MG63 (cell line): Measurements from ENCODE around the gene APPL2. TPM values are rescaled to one million over a fixed set of nuclear protein-coding genes. Genes with fewer than 3 reads are reported as not detected.
"Not testable (repeated sequence)": the region's sequence is repeated elsewhere in the genome, so short reads cannot be mapped to it uniquely, and the experiment has no call there.

ENCODE experiments used
- DNase-seq: peaks from one replicate; pipeline ENCODE4 v3.0.0-alpha.2; 2020
- H3K27me3 ChIP-seq: fragments of 250-450 bp; sonication (Bioruptor Pico); 2 replicates; pipeline ENCODE4 v1.5.1; 2020; ENCODE audit warnings: mild to moderate bottlenecking, moderate library complexity
- H3K36me3 ChIP-seq: fragments of 250-450 bp; sonication (Bioruptor Pico); 2 replicates; pipeline ENCODE4 v1.5.1; 2020; ENCODE audit warnings: mild to moderate bottlenecking, moderate library complexity
- H3K4me3 ChIP-seq: fragments of 250-450 bp; sonication (Bioruptor Pico); 2 replicates; pipeline ENCODE4 v1.5.1; 2020; ENCODE audit warnings: mild to moderate bottlenecking, moderate library complexity
- H3K9me3 ChIP-seq: fragments of 250-450 bp; sonication (Bioruptor Pico); 2 replicates; pipeline ENCODE4 v1.5.1; 2020; ENCODE audit warnings: mild to moderate bottlenecking, moderate library complexity
- total RNA-seq: library from RNA; depleted of rRNA; stranded (reverse); fragments of >200 nt; shearing (Covaris generic); gene quantifications from 2 replicates; pipeline ENCODE4 v1.2.3, GENCODE V29; 2014; ENCODE audit warnings: low replicate concordance

Gene APPL2
- total RNA-seq, 1 experiment from 2014 or later = 30.1 TPM

GRCh38 chr12:105190530-105190929, 45.4 kb downstream of the APPL2 start:
- Histone ChIP-seq H3K27me3 (no peaks in the 10 kb centered on the region), H3K36me3 (peaks cover 67% of the 10 kb centered on the region), H3K4me3 (no peak overlapping the region), H3K9me3 (peaks cover 2% of the 10 kb centered on the region; the same call in 1 of the 2 replicates)
- no peak for DNase-seq

- no peak for DNase-seq
- no peaks in the 10 kb centered on the region for H3K27me3 ChIP-seq
- H3K36me3 ChIP-seq = peaks cover 69% of the 10 kb centered on the region
- H3K4me3 ChIP-seq = no peak overlapping the region
- H3K9me3 ChIP-seq = peaks cover 2% of the 10 kb centered on the region; the same call in 1 of the 2 replicates
These were observed 46.7 kb downstream of the APPL2 start for GRCh38 chr12:105189293-105189692.

- H3K27me3 ChIP-seq, H3K4me3 ChIP-seq, DNase-seq: not testable (repeated sequence)
- H3K9me3 ChIP-seq = peaks cover 15% of the 10 kb centered on the region
- peaks cover 64% of the 10 kb centered on the region for H3K36me3 ChIP-seq
These were observed 52.0 kb downstream of the APPL2 start for GRCh38 chr12:105183976-105184375.

GRCh38 chr12:105183406-105183805, 52.6 kb downstream of the APPL2 start:
- not testable (repeated sequence) for H3K27me3 ChIP-seq, DNase-seq, H3K4me3 ChIP-seq
- Histone ChIP-seq H3K36me3 (peaks cover 60% of the 10 kb centered on the region), H3K9me3 (peaks cover 15% of the 10 kb centered on the region)

DNA sequence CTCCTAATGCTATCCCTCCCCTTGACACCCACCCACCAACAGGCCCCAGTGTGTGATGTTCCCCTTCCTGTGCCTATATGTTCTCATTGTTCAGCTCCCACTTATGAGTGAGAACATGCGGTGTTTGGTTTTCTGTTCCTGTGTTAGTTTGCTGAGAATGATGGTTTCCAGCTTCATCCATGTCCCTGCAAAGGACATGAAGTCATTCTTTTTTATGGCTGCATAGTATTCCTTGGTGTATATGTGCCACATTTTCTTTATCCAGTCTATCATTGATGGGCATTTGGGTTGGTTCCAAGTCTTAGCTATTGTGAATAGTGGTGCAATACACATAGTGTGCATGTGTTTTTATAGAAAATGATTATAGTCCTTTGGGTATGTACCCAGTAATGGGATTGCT, 56.9 kb downstream of the APPL2 start:
- H3K27me3 ChIP-seq, DNase-seq, H3K4me3 ChIP-seq: not testable (repeated sequence)
- Histone ChIP-seq H3K9me3 (peaks cover 13% of the 10 kb centered on the region), H3K36me3 (peaks cover 40% of the 10 kb centered on the region)

DNA sequence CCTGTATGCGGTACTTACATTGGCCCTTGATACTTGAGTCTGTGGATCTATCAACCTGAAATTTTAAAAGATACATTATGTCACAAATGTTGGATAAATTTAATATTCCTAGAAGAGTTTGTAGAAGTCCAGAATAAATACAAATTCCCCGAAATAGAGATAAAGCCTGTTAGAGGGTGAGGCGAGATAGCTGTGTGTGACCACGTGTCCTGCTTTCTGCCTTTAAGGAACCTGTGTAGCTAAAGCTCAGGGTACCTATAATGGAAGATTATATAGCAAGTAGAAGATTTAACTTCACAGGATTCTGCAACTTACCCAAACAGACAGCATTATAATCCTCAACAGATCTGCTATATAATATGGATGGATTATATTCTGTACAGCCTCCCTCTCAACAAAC, 58.8 kb downstream of the APPL2 start:
- no peaks in the 10 kb centered on the region for H3K27me3 ChIP-seq
- H3K9me3 ChIP-seq = peaks cover 7% of the 10 kb centered on the region; the same call in 1 of the 2 replicates
- DNase-seq = no peak
- H3K36me3 ChIP-seq = peaks cover 33% of the 10 kb centered on the region
- no peak overlapping the region for H3K4me3 ChIP-seq

DNA sequence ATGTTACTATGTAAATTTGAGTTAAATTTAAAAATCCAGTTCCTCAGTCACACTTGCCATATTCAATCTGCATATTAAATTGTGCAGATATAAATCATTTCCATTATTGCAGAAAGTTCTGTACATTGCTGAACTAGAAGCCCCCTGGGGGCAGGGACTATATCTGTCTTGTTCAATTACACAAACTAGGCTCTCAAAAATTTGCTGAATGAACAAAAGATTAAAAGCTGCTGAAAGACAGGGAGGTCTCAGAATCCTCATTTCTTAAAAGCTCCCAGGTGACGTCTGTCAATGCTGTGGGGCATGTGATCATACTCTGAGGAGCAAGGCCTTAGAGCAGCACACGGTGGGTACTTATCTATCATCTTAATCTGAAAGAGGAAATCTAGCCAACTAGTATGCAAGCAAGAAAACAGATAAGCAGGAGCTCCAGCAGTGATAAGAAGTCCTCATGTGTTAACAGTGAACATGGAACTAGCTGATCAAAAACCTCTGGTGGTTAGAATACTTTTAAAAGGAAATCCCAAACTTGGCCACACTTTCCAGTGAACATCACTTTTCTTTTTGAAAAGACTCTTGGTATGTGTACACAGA, 60.5 kb downstream of the APPL2 start:
- Histone ChIP-seq H3K9me3 (no peaks in the 10 kb centered on the region), H3K4me3 (no peak overlapping the region), H3K27me3 (no peaks in the 10 kb centered on the region), H3K36me3 (peaks cover 41% of the 10 kb centered on the region)
- DNase-seq = no peak

DNA sequence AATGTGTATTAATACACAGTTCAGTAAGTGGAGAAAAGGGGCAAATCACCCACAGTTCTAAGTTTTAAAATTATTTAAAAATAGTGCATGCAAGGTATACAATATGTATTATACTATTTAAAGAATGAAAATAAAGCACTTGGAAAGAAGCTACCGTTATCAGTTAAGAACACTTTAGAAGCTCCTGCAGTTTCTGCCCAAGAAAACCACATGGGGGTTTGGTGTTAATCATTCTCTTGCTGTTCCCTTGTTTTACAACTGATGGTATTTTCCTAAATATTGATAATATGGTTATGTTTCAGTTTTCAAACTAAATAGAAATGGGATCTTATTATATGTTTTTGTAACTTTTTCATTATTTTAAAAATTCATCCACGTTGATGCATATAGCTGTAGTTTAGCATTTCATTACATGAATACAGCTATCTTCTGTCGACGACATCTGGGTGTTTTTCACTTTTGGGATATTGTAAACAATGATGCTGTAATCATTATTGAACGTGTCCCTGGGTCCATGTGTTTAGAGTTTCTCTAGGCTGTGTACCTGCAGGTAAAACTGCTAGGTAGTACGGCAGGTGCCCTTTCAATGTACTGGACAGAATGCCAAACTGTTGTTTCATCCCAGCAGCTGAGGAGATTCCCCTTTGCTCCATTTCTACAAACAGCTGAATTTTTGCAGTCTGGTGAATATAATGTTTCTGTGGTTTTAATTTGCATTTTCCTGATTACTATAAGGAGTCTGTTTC, 64.1 kb downstream of the APPL2 start:
- Histone ChIP-seq H3K4me3 (no peak overlapping the region), H3K9me3 (no peaks in the 10 kb centered on the region), H3K27me3 (no peaks in the 10 kb centered on the region), H3K36me3 (peaks cover 56% of the 10 kb centered on the region)
- no peak for DNase-seq

DNA sequence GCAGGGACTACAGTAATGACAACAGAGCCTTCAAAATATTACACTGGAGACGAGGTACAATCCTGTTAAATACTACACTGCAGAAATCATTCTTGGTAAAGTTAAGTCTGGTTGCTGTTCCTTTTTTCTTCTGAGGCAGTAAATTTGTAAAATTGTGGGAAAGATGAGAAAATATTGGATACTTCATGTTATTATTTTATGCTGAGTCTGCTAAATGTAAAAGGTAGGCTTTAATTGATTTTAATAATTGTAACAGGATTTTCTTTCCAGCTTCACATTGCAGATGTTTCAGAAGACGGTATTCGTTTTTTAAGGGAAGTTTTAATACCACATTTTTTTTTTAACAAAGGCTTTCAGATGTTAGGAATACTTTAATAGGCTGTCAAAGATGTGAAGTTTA, 65.8 kb downstream of the APPL2 start:
- no peak overlapping the region for H3K4me3 ChIP-seq
- peaks cover 58% of the 10 kb centered on the region for H3K36me3 ChIP-seq
- no peaks in the 10 kb centered on the region for H3K27me3 ChIP-seq
- no peaks in the 10 kb centered on the region for H3K9me3 ChIP-seq
- no peak for DNase-seq

GRCh38 chr12:105168006-105168405, 68.0 kb downstream of the APPL2 start:
- Histone ChIP-seq H3K36me3 (peaks cover 64% of the 10 kb centered on the region), H3K9me3 (no peaks in the 10 kb centered on the region), H3K27me3 (no peaks in the 10 kb centered on the region), H3K4me3 (no peak overlapping the region)
- no peak for DNase-seq

DNA sequence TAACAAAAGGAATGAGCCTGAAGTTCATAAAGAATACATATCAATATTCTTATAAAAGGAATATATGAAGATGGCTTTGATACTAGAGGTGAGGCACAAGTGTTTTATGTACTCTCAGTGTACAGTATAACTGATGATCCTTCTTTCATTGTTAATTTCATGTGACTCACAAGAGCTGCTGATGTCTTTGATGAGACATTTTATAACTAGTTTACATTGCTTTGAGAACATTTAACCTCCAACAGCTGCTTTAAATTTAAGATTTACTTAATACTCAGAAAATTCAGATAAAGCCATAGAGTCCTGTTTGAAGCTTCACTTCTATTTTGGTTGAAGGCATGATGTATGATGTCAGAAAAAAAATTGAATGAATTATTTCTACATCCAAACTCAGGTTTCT, 68.6 kb downstream of the APPL2 start:
- Histone ChIP-seq H3K9me3 (no peaks in the 10 kb centered on the region), H3K4me3 (no peak overlapping the region), H3K27me3 (no peaks in the 10 kb centered on the region), H3K36me3 (peaks cover 67% of the 10 kb centered on the region)
- DNase-seq = no peak

DNA sequence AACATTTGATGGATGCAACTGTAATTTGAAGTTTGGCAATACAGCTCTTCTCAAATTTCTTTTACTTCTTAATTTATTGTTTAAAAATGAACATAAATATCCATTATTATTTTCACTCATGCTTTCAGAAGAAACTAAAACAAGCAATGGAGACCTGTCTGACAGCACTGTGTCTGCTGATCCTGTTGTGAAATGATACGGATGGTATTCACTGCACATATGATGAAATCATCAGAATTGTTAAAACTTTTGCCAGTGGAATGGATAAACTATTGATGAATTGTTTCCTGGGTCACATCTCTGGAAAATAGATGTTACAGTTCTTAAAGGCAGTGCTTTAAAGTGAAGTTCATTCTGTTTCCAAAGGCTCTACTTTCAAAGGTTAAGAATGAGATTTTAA, 69.2 kb downstream of the APPL2 start:
- Histone ChIP-seq H3K36me3 (peaks cover 73% of the 10 kb centered on the region), H3K27me3 (no peaks in the 10 kb centered on the region), H3K4me3 (no peak overlapping the region), H3K9me3 (no peaks in the 10 kb centered on the region)
- no peak for DNase-seq

DNA sequence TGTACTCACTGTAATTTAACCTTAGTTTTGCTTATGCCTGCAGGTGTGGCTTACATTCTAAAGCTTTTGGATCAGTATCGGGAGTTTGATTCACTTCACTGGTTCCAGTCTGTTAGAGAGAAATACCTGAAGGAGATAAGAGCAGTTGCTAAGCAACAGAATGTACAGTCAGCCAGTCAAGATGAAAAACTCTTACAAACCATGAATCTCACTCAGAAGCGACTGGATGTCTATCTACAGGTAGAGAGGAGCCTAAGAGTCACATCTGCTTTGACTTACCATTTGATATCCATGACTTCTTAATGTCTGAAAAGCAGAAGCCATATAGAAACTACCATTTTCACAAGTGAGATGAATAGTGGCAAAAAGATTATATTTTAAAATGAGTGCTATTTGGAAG, 71.9 kb downstream of the APPL2 start:
- H3K4me3 ChIP-seq = no peak overlapping the region
- DNase-seq = no peak
- no peaks in the 10 kb centered on the region for H3K9me3 ChIP-seq
- peaks cover 66% of the 10 kb centered on the region for H3K36me3 ChIP-seq
- H3K27me3 ChIP-seq = no peaks in the 10 kb centered on the region

GRCh38 chr12:105162174-105162573, 73.8 kb downstream of the APPL2 start:
- peaks cover 58% of the 10 kb centered on the region for H3K36me3 ChIP-seq
- H3K27me3 ChIP-seq = no peaks in the 10 kb centered on the region
- H3K4me3 ChIP-seq = no peak overlapping the region
- H3K9me3 ChIP-seq = no peaks in the 10 kb centered on the region
- DNase-seq = no peak

GRCh38 chr12:105158876-105159275, 77.1 kb downstream of the APPL2 start:
- H3K36me3 ChIP-seq = peaks cover 49% of the 10 kb centered on the region
- no peaks in the 10 kb centered on the region for H3K27me3 ChIP-seq
- DNase-seq = no peak
- no peaks in the 10 kb centered on the region for H3K9me3 ChIP-seq
- H3K4me3 ChIP-seq = no peak overlapping the region

DNA sequence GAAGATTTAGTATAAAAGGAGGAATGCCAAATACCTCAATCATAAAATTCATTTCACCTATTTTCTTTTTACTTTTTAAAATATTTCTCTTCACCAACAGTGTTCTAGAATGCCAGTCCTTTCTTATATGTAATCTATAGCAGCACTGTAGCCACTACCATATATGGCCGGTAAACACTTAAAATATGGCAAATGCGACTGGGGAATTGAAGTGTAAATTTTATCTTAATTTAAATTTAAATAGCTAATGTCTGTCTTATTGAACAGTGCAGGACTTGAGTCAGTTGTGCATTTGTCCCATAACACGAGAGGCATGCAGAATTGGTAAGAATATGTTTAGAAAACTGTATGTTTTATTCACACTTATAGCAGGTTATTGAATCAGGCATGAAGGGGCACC, 78.4 kb downstream of the APPL2 start:
- DNase-seq = no peak
- Histone ChIP-seq H3K27me3 (no peaks in the 10 kb centered on the region), H3K9me3 (no peaks in the 10 kb centered on the region), H3K36me3 (peaks cover 52% of the 10 kb centered on the region), H3K4me3 (no peak overlapping the region)

DNA sequence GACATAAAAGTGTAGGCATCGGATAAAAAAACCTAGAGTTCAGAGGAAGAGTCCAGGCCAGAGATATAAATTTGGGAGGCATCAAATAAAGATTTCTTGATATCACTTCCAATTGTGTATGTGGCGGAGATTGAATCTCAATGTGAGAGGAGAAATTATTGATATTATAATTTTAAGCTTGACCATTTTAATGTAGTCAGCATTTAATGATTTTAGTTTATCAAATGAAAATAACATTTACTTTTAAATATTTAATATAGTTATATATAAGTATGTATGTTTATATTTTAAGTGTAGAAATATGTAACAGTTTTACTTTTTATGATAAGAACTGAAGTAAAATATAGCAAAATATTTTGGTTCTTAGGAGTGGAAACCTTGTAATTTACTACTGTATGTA, 79.7 kb downstream of the APPL2 start:
- Histone ChIP-seq H3K4me3 (no peak overlapping the region), H3K27me3 (no peaks in the 10 kb centered on the region), H3K36me3 (peaks cover 52% of the 10 kb centered on the region), H3K9me3 (no peaks in the 10 kb centered on the region)
- no peak for DNase-seq

GRCh38 chr12:105142259-105142658, 93.7 kb downstream of the APPL2 start:
- no peak for DNase-seq
- Histone ChIP-seq H3K36me3 (peaks cover 43% of the 10 kb centered on the region), H3K9me3 (no peaks in the 10 kb centered on the region), H3K4me3 (no peak overlapping the region), H3K27me3 (no peaks in the 10 kb centered on the region)
